ENCODE data around the gene ACAT2. TPM values are rescaled to one million over a fixed set of nuclear protein-coding genes. Genes with fewer than 3 reads are reported as not detected.
"Not testable (repeated sequence)": the region's sequence is repeated elsewhere in the genome, so short reads cannot be mapped to it uniquely, and the experiment has no call there.

The ACAT2 gene
- total RNA-seq, 1 donor from 2014 or later = 27.0 TPM

- DNase-seq (ENCODE audit: low read depth) = no peak
Measured at GRCh38 chr6:159807150-159807858, 45.5 kb downstream of the ACAT2 start.

- no peak for DNase-seq (ENCODE audit: low read depth)
Measured at GRCh38 chr6:159808647-159809046, 46.8 kb downstream of the ACAT2 start.

- no peak for DNase-seq (ENCODE audit: low read depth)
Measured at GRCh38 chr6:159809149-159809548, 47.3 kb downstream of the ACAT2 start.

GRCh38 chr6:159813781-159814180 lies 51.9 kb downstream of the ACAT2 start:
- DNase-seq (ENCODE audit: low read depth) = no peak

GRCh38 chr6:159815410-159815809 lies 53.6 kb downstream of the ACAT2 start:
- DNase-seq (ENCODE audit: low read depth) = no peak

GRCh38 chr6:159816775-159817174 lies 54.9 kb downstream of the ACAT2 start:
- DNase-seq (ENCODE audit: low read depth) = not testable (repeated sequence)

GRCh38 chr6:159817951-159818739 lies 56.3 kb downstream of the ACAT2 start:
- DNase-seq (ENCODE audit: low read depth) = no peak

- no peak for DNase-seq (ENCODE audit: low read depth)
Measured at GRCh38 chr6:159819098-159819497, 57.3 kb downstream of the ACAT2 start.

- peak; percentile 65 for DNase-seq (ENCODE audit: low read depth)
Measured at GRCh38 chr6:159819932-159820640, 58.2 kb downstream of the ACAT2 start.

GRCh38 chr6:159821122-159821521 lies 59.3 kb downstream of the ACAT2 start:
- no peak for DNase-seq (ENCODE audit: low read depth)

GRCh38 chr6:159821726-159822125 lies 59.9 kb downstream of the ACAT2 start:
- DNase-seq (ENCODE audit: low read depth) = no peak

- DNase-seq (ENCODE audit: low read depth) = no peak
Measured at GRCh38 chr6:159823953-159824352, 62.1 kb downstream of the ACAT2 start.

- not testable (repeated sequence) for DNase-seq (ENCODE audit: low read depth)
Measured at GRCh38 chr6:159824690-159825089, 62.8 kb downstream of the ACAT2 start.

GRCh38 chr6:159826004-159826403 lies 64.2 kb downstream of the ACAT2 start:
- no peak for DNase-seq (ENCODE audit: low read depth)

GRCh38 chr6:159826968-159827647 lies 65.3 kb downstream of the ACAT2 start:
- DNase-seq (ENCODE audit: low read depth) = peak; percentile 41

- DNase-seq (ENCODE audit: low read depth) = peak; percentile 52
Measured at GRCh38 chr6:159828074-159828473, 66.2 kb downstream of the ACAT2 start.

Other genes with a start within 250 kb of the ACAT2 start
- 177 and 208 TPM in 2 replicates for gene SOD2, start 68.8 kb upstream of the ACAT2 start, total RNA-seq
- 64.8 and 68.4 TPM in 2 replicates for gene WTAP, start 34.5 kb upstream of the ACAT2 start, total RNA-seq
- 224 and 282 TPM in 2 replicates for gene TCP1, start 27.6 kb downstream of the ACAT2 start, total RNA-seq
- 78.3 and 106 TPM in 2 replicates for gene MRPL18, start 28.4 kb downstream of the ACAT2 start, total RNA-seq
- gene PNLDC1, start 38.2 kb downstream of the ACAT2 start, total RNA-seq = not detected in 2 replicates
- under 0.01 TPM in 1 of 2 replicates, not detected in the other for gene MAS1, start 128.9 kb downstream of the ACAT2 start, total RNA-seq
- gene IGF2R, start 207.0 kb downstream of the ACAT2 start, total RNA-seq = 81.3 and 85.3 TPM in 2 replicates